Ectodermal cell (in vitro differentiated cells): ENCODE measurements around the gene IKZF1.

Source experiments
- H3K27ac ChIP-seq: 2 replicates; pipeline ENCODE4 v1.7.0; 2013; ENCODE audit warnings: mild to moderate bottlenecking, low read depth, low read length; ENCODE audit not compliant: insufficient read depth, poor library complexity, severe bottlenecking
- H3K27me3 ChIP-seq: 2 replicates; pipeline ENCODE4 v1.7.0; 2013; ENCODE audit warnings: mild to moderate bottlenecking, low read length; ENCODE audit not compliant: insufficient read depth, control insufficient read depth, poor library complexity, severe bottlenecking
- H3K36me3 ChIP-seq: one replicate; pipeline ENCODE4 v1.7.0; 2013; ENCODE audit warnings: low read length; ENCODE audit not compliant: control insufficient read depth, insufficient read depth
- H3K4me1 ChIP-seq: one replicate; pipeline ENCODE4 v1.7.0; 2013; ENCODE audit warnings: low read length; ENCODE audit not compliant: control insufficient read depth, insufficient read depth
- H3K4me3 ChIP-seq: 2 replicates; pipeline ENCODE4 v1.7.0; 2013; ENCODE audit warnings: low read depth, low read length, control low read depth; ENCODE audit not compliant: insufficient read depth
- H3K9me3 ChIP-seq: 2 replicates; pipeline ENCODE4 v1.7.0; 2013; ENCODE audit warnings: mild to moderate bottlenecking, low read length, moderate library complexity; ENCODE audit not compliant: control insufficient read depth
- WGBS, 2 experiments: methylation state at CpG; one replicate each; pipeline ENCODE4 v1.1.7; 2013; ENCODE audit warnings: missing lambda C conversion rate in 2 of 2; 5-methylcytosine and 5-hydroxymethylcytosine counted together

Gene IKZF1

GRCh38 chr7:50308203-50308531, 3.7 kb downstream of the IKZF1 start:
- Histone ChIP-seq H3K9me3 (no peaks in the 10 kb centered on the region), H3K4me1 (peaks cover 2% of the 10 kb centered on the region), H3K27ac (no peak overlapping the region), H3K4me3 (no peak overlapping the region), H3K36me3 (no peaks in the 10 kb centered on the region), H3K27me3 (peaks cover 43% of the 10 kb centered on the region)
- 94 to 95% methylated on average over 3 of the region's 3 CpGs for WGBS, 2 experiments

GRCh38 chr7:50308532-50309385, 4.2 kb downstream of the IKZF1 start:
- no peaks in the 10 kb centered on the region for H3K9me3 ChIP-seq
- H3K27ac ChIP-seq: no peak overlapping the region
- peaks cover 37% of the 10 kb centered on the region for H3K27me3 ChIP-seq
- 79% methylated on average over 17 to 18 of the region's 18 CpGs for WGBS, 2 experiments
- peaks cover 2% of the 10 kb centered on the region for H3K4me1 ChIP-seq
- H3K36me3 ChIP-seq: no peaks in the 10 kb centered on the region
- H3K4me3 ChIP-seq: no peak overlapping the region

GRCh38 chr7:50309721-50310120, 5.2 kb downstream of the IKZF1 start:
- Histone ChIP-seq H3K27me3 (peaks cover 29% of the 10 kb centered on the region), H3K36me3 (no peaks in the 10 kb centered on the region), H3K27ac (no peak overlapping the region), H3K9me3 (no peaks in the 10 kb centered on the region), H3K4me3 (no peak overlapping the region), H3K4me1 (peaks cover 5% of the 10 kb centered on the region)
- 31% methylated on average over 2 of the region's 3 CpGs for WGBS, 2 experiments

GRCh38 chr7:50310361-50310760, 5.8 kb downstream of the IKZF1 start:
- Histone ChIP-seq H3K9me3 (no peaks in the 10 kb centered on the region), H3K36me3 (no peaks in the 10 kb centered on the region), H3K4me3 (no peak overlapping the region), H3K4me1 (peaks cover 11% of the 10 kb centered on the region), H3K27me3 (peaks cover 23% of the 10 kb centered on the region), H3K27ac (no peak overlapping the region)
- WGBS, 2 experiments: 64 to 79% methylated on average over 5 to 6 of the region's 6 CpGs

- Histone ChIP-seq H3K27me3 (peaks cover 17% of the 10 kb centered on the region), H3K36me3 (no peaks in the 10 kb centered on the region), H3K4me1 (peaks cover 17% of the 10 kb centered on the region), H3K4me3 (no peak overlapping the region), H3K27ac (no peak overlapping the region), H3K9me3 (no peaks in the 10 kb centered on the region)
- 88 to 96% methylated on average over 1 of the region's 1 CpG for WGBS, 2 experiments
Observed at GRCh38 chr7:50310956-50311355, 6.4 kb downstream of the IKZF1 start.

GRCh38 chr7:50312250-50313162, 8.0 kb downstream of the IKZF1 start:
- Histone ChIP-seq H3K9me3 (no peaks in the 10 kb centered on the region), H3K27ac (no peak overlapping the region), H3K4me3 (no peak overlapping the region), H3K36me3 (no peaks in the 10 kb centered on the region), H3K4me1 (peaks cover 20% of the 10 kb centered on the region), H3K27me3 (peaks cover 1% of the 10 kb centered on the region)
- 74 to 75% methylated on average over 10 of the region's 10 CpGs for WGBS, 2 experiments

- WGBS, 2 experiments: 31 to 33% methylated on average over 11 of the region's 11 CpGs
- peaks cover 20% of the 10 kb centered on the region for H3K4me1 ChIP-seq
- H3K27me3 ChIP-seq: no peaks in the 10 kb centered on the region
- H3K9me3 ChIP-seq: no peaks in the 10 kb centered on the region
- H3K4me3 ChIP-seq: no peak overlapping the region
- no peak overlapping the region for H3K27ac ChIP-seq
- no peaks in the 10 kb centered on the region for H3K36me3 ChIP-seq
Observed at GRCh38 chr7:50314836-50315592, 10.5 kb downstream of the IKZF1 start.

- no peaks in the 10 kb centered on the region for H3K9me3 ChIP-seq
- 48 to 56% methylated on average over 14 of the region's 14 CpGs for WGBS, 2 experiments
- no peak overlapping the region for H3K27ac ChIP-seq
- H3K36me3 ChIP-seq: no peaks in the 10 kb centered on the region
- peaks cover 20% of the 10 kb centered on the region for H3K4me1 ChIP-seq
- no peaks in the 10 kb centered on the region for H3K27me3 ChIP-seq
- no peak overlapping the region for H3K4me3 ChIP-seq
Observed at GRCh38 chr7:50315739-50316671, 11.5 kb downstream of the IKZF1 start.

- no peak overlapping the region for H3K4me3 ChIP-seq
- H3K27ac ChIP-seq: no peak overlapping the region
- no peaks in the 10 kb centered on the region for H3K9me3 ChIP-seq
- no peaks in the 10 kb centered on the region for H3K27me3 ChIP-seq
- H3K36me3 ChIP-seq: no peaks in the 10 kb centered on the region
- peaks cover 18% of the 10 kb centered on the region for H3K4me1 ChIP-seq
- 91 to 96% methylated on average over 7 of the region's 7 CpGs for WGBS, 2 experiments
Observed at GRCh38 chr7:50317221-50317678, 12.7 kb downstream of the IKZF1 start.
